HG03108 (cell line): ENCODE measurements around the gene SENP7.
"Not testable (repeated sequence)": the region's sequence is repeated elsewhere in the genome, so short reads cannot be mapped to it uniquely, and the experiment has no call there.

Source experiments
- ATAC-seq: cut with Tn5 transposase; IDR thresholded peaks from one replicate; pipeline ENCODE4 v1.9.1; 2021; ENCODE audit warnings: moderate library complexity; ENCODE audit not compliant: unreplicated experiment

The SENP7 gene, protein sequence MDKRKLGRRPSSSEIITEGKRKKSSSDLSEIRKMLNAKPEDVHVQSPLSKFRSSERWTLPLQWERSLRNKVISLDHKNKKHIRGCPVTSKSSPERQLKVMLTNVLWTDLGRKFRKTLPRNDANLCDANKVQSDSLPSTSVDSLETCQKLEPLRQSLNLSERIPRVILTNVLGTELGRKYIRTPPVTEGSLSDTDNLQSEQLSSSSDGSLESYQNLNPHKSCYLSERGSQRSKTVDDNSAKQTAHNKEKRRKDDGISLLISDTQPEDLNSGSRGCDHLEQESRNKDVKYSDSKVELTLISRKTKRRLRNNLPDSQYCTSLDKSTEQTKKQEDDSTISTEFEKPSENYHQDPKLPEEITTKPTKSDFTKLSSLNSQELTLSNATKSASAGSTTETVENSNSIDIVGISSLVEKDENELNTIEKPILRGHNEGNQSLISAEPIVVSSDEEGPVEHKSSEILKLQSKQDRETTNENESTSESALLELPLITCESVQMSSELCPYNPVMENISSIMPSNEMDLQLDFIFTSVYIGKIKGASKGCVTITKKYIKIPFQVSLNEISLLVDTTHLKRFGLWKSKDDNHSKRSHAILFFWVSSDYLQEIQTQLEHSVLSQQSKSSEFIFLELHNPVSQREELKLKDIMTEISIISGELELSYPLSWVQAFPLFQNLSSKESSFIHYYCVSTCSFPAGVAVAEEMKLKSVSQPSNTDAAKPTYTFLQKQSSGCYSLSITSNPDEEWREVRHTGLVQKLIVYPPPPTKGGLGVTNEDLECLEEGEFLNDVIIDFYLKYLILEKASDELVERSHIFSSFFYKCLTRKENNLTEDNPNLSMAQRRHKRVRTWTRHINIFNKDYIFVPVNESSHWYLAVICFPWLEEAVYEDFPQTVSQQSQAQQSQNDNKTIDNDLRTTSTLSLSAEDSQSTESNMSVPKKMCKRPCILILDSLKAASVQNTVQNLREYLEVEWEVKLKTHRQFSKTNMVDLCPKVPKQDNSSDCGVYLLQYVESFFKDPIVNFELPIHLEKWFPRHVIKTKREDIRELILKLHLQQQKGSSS

DNA sequence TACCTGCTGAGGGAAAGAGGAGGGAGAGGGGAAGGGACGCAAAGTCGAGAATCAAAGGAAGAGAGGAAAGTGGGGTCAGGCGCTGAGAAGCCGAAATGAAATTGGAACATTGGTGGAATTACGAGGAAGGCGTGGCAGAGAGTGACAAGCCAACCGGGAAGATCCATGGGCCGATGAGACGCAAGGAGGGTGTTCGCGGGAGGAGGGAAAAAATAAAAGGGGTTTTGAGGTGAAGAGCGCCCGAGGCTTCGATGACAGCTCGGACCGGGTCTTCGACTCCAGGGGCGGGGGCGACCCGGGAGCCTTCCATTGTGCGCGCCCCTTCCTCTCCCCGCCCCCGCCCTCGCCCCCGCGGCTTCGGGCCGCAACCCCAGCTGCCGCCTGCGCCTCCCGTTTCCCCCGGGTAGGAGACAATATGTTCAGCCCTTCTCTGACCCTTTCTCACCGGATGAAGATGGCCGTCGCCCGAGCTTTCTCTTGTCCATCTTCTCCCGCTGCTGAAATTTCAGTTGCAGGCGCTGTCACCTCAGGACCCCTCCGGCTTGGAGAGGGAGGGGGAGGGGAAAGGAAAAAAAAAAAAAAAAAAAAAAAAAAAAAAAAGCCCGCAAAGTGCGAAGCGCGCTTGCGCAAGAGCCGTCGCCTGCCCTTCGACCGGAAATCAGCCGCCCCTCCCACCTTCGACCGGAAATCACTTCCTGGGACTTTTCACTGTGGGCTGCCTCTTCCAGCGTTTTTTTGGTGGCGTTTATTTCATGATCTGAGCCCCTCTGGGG, at the start of gene SENP7:
TSS of gene SENP7 (minus strand) at position 567 of the 773 bp plus-strand sequence. CDS start at position 485, 82 bp downstream.
- ATAC-seq = peak; percentile 58

DNA sequence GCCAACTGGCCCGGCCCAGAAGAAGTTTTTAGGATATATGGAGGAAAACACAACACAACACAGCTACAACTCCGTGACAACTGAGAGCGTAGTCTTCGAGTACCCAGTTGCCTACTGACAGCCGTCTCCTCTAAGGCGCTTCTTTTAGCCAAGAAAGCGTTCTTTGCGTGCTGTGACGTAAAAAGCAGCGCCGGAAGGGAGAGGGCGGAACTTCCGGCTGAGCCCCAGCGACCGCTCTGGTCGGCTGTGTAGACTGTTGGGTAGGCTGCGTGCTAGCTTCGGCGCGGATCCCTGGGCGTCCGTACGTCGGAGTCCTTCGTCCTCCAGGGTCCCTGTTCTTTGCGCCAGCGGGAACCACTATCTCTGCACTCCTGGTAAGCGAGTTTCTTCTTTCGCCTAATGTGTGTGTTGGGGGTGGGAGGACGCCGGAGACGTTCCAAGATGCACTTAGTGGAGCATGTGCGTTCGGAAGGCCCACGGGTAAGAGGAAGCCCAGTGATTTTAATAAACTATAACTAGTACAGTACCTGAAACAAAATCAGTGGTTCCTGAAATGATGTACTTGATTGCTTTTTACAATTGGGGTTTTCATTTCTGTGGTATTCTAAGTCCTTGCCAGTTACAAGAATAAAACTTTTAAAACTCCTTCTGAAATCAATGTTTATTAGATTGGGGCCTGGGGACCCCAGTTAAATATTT, 48.8 kb upstream of the SENP7 start, which contains the start of gene TRMT10C:
TSS of gene TRMT10C (plus strand) at position 239 of the 699 bp plus-strand sequence. CDS start 2,914 bp downstream, outside the sequence.
- ATAC-seq = peak; percentile 99

DNA sequence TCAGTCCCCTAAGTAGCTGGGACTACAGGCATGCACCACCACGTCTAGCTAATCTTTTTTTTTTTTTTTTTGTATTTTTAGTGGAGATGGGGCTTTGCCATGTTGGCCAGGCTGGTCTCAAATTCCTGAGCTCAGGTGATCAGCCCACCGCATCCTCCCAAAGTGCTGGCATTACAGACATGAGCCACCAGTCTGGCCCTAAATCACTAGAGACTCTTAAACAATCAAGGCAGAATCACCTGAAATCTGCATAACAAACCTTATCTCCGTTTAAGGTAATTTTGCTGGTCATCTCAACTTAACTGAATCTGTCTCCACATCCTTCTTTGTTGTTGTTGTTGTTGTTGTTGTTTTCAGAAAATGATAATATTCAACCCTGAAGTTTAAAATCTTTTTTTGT, 43.1 kb upstream of the SENP7 start:
- no peak for ATAC-seq

DNA sequence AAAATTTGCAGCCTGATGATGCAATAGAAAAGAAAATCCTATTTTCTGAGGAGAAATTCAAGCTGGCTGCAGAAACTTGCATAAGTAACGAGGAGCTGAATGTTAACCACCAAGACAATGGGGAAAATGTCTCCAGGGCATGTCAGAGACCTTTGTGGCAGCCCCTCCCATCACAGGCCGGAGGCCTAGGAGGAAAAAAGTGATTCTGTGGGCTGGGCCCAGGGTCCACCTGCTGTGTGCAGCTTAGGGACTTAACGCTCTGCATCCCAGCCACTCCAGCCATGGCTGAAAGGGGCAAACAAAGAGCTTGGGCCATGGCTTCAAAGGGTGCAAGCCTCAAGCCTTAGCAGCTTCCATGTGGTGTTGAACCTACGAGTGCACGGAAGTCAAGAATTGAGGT, 40.4 kb upstream of the SENP7 start:
- ATAC-seq = not testable (repeated sequence)

DNA sequence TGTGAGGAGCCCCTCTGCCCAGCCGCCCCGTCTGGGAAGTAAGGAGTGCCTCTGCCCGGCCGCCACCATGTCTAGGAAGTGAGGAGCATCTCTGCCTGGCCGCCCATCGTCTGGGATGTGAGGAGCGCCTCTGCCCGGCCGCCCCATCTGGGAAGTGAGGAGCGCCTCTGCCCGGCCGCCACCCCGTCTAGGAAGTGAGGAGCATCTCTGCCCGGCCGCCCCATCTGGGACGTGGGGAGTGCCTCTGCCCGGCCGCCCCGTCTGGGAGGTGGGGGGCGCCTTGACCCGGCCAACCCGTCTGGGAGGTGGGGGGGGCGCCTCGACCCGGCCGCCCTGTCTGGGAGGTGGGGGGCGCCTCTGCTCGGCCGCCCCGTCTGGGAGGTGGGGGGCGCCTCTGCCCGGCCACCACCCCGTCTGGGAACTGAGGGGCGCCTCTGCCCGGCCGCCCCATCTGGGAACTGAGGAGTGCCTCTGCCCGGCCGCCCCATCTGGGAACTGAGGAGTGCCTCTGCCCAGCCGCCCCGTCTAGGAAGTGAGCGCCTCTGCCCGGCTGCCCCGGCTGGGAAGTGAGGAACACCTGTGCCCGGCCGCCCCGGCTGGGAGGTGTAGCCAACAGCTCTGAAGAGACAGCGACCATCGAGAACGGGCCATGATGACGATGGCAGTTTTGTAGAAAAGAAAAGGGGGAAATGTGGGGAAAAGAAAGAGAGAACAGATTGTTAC, 38.5 kb upstream of the SENP7 start:
- not testable (repeated sequence) for ATAC-seq

DNA sequence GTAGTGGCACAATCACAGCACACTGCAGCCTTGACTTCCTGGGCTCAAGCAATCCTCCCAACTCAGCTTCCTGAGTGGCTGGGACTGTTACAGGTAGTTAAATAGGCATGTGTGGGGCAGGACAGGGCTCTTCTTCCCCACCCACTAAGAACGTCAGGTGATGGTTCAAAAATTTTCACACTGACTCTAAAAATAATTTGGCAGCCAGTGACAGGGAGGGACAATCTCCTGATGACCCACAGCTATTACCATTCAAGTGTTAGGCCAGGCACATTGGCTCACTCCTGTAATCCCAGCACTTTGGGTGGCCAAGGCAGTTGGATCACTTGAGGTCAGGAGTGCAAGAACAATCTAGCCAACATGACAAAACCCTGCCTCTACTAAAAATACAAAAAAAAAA, 36.5 kb upstream of the SENP7 start:
- no peak for ATAC-seq

DNA sequence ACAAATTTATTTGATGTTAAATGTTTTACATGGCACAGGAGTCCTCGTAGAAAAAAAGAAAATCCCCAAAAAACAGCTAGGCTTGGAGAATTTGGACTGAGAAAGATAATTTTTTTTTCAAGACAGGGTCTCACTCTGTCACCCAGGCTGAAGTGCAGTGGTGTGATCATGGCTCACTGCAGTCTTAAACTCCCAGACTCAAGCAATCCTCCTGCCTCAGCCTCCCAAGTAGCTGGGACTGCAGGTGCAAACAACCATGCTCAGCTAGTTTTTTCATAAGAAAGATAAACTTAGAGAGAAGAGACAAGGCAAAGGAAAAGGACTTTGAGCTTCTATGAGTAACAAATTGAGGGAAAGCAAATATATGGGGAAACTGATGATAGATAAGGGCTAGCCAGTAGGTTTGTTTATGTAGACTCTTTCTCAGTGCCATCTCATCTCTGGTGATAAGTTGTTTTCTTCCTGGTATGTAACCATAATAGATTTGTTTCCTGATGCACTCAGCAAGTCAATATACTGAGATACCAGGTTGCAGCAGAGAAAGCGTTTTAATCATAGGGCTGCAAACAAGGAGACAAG, 35.6 kb upstream of the SENP7 start:
- ATAC-seq = no peak

DNA sequence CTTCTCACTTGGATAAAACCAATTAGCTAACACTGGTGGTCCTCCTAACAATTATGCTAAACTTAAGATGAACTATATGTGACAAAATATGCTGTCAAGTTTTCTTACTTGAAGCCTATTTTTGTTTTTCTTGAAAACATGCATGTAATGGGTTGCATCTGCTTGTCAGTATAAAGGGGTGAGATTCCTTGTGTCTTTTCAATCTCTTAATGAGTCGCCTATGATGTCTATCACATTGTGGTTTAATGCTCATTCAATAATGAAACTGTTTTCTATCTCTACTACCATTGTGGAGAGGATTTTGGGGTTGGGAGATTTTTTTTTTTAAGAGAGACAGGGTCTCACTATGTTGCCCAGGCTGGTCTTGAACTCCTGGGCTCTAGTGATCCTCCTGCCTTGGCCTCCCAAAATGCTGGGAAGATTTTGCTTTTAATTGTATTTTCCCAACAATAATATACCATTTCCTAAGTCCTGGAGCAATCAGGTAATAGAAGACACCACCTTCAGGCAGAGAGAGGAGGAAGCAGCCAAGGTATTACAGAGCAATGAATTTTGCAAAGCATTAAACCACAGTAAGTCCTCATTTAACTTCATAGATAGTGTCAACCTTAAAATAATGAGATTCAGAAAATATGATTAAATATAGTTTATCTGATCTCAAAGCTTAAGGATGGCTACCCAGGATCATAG, 31.3 kb upstream of the SENP7 start:
- ATAC-seq = no peak

DNA sequence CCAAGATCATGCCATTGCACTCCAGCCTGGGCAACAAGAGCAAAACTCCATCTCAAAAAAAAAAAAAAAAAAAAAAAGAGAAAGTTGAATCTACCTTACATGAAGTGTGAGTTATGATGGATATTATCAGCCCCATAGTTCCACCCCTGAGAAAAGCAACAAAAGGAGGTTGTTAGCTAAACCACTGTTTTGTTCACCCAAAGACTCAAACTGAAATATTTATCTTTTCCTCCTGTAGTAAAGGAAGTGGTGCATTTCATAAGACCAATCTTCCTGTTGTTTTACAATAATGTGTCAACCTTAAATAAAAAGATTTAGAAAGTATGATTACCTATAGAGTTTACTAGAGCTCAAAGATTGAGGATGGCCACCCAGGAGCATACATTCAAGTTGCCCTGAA, 29.9 kb upstream of the SENP7 start:
- no peak for ATAC-seq

DNA sequence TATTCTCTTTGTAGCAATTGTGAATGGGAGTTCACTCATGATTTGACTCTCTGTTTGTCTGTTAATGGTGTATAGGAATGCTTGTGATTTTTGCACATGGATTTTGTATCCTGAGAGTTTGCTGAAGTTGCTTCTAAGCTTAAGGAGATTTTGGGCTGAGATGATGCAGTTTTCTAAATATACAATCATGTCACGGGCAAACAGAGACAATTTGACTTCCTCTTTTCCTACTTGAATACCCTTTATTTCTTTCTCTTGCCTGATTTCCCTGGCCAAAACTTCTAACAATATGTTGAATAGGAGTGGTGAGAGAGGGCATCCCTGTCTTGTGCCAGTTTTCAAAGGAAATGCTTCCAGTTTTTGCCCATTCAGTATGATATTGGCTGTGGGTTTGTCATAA, 23.9 kb upstream of the SENP7 start:
- not testable (repeated sequence) for ATAC-seq

DNA sequence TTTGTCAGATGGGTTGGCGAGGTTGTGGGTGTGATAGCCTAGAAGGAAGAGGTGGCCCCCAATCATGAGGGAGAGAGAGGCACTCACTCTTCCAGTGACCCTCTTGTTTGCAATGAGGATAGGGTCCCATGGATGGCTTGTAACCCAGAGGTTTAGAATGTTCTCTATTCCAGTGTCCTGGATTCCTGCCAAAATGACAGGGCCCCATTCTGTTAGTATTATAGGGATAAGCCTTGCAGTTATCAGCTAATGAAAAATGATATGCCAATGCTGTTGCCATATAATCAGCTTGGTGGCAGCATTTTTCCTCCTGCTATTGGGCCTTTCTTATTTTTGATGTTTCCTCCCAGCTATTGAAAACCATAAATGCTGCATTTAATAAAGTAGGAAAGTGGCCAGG, 23.3 kb upstream of the SENP7 start:
- ATAC-seq = no peak

DNA sequence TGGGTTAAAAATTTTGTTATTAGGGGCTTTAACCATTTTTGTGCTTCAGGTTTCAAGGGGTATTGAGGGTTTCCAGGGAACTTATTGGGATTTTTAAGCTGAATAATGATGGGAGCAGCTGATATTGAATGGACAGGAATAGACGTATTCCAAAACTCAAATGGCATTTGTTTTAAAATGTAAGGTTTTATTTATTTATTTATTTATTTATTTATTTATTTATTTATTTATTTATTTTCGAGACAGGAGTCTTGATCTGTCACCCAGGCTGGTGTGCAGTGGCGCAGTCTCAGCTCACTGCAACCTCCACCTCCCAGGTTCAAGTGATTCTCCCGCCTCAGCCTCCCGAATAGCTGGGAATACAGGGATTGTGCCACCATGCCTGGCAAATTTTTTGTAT, 22.2 kb upstream of the SENP7 start:
- ATAC-seq = no peak

DNA sequence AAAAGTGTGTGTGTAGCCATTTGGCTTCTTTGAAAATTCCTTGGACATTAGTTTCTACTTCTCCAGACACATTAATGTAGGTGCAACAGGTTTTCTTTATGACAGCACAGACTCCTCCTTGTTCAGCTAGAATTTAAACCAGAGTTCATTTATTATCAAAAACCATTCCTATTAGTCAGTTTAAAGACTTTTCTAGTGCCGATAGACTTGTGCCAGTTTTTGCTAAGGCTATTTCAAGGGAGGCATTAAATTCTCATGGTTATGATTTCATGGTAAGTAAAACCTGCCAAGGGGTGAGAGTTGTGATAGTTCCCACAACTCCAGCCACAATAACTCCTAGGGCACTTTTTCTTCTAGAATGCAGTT, 20.6 kb upstream of the SENP7 start:
- ATAC-seq = no peak

DNA sequence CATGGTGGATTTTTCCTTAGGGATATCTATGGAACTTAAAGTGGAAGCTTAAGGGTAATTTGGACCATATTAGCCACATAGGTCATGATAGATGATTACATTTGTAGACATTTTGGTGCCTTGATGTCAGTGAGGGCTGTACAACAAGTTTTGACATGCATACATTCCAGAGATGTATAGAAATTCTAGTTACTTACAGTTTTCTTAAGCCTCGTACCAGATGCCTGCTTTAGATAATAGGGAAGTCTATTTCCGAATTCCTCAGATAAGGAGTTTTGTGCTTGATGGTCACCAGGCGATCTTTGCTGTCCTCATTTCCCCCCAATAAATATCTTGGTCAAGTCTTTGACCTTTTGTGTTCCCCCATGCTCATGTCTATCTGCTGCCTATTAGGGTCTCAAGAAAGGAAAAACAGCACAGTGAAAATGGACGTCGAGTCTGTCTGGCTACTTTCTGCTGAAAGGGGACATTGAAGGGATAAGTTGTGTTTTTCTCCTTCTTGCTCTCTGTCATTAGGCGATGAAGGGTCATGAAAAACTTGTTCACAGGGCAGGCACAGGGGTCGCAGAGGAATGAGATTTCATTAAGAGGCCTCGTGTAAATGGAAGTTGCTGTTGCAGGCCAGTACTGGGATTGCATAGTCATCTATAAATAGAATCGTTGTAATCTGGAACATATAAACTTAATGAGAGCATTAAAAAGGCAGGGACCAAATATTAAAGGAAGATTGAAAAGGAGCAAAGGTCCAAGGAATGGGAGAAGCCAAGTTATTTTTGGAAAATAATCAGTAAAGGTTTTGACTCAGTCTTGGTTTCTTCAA, 20.0 kb upstream of the SENP7 start:
- ATAC-seq = no peak

DNA sequence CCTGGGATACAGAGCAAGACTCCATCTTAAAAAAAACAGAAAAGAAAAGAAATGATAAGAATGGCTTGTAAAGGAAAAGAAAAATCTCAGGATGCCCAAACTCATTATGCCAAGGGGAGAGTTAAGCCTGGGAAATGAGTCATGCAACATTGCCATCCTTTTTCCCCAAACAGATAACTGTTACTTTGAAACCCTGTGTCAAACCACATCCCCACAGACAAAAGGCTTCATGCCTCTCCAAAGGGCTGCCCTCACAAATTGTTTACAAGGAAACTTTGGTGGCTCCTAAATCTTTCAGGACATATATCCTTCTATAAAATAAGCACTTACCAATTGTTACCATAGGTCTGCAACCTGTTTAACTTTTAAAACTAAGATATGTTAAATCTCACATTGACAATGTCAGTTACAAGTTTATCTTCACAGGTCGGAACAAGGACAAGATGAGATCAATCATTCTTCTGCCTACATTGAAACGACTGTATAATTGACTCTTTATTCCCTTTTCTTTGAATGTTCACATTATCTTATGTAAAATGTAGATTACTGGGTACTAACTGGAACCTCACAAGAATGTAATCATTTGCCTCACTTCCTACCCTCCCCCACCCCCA, 18.6 kb upstream of the SENP7 start:
- no peak for ATAC-seq

DNA sequence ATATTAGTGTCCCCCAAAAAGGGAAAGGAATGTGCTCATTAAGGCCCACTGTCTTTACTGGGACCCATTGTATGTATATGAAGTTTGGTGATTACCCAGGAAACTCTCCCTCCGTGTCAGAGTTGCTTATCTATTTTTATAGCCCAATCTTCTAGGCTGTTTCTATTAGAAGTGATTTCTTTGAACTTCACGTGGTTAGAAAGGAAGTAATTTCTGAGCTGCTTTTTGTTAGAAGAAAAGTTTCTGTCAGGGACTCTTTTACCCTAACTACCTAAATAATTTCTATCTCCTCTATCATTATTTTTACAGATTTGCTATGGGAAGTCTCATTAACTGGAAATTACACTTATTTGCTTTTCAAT, 17.7 kb upstream of the SENP7 start:
- ATAC-seq = no peak
